ENCODE measurements around the gene KRIT1.

KRIT1 gene

DNA sequence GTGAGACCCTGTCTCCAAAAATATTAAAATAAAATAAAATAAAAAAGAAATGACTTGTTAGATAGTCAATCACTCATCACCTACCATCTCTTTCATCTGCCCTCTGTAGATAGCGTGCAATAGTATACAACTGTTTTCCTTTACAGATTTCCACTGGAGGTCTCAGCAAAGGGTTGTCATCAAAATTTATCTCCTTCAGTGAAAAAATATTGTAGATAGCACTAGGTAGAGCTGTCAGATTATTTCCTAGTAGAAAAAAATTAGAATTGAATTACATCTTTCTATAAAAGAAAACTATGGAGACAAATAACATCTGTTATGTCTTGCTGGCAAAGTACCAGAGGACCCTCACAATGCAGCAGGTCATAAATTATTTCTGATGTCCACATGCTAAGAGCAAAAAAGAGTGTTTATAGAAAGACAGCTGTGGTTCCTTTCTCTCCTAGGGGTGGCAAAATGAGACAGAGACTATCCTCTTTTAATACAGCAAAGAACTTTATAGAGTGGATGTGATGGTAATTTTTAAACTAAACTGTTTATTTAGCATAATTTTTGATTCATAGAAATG lies 95.2 kb downstream of the KRIT1 start:
- no peak for DNase-seq (ENCODE audit: low spot score)

- no peak for DNase-seq (ENCODE audit: low spot score)
Observed at GRCh38 chr7:92149736-92150239, 95.9 kb downstream of the KRIT1 start.

All from AG20443 (cell line).